Ovary (tissue), 3 donors: ENCODE results near the gene GLYAT.
"Not testable (repeated sequence)": the region's sequence is repeated elsewhere in the genome, so short reads cannot be mapped to it uniquely, and the experiment has no call there.

ENCODE experiments used
- CTCF ChIP-seq, 3 donors: fragments of 450-650 bp in 2 of 3; fragments of 200-600 bp in 1 of 3; IDR thresholded peaks; one replicate each; pipeline versions ENCODE4 v1.5.1 to v1.8.0; 2016 to 2022; ENCODE audit warnings: antibody characterized with exemption in 3 of 3, mild to moderate bottlenecking in 1 of 3
- EP300 ChIP-seq: sonication (generic); formaldehyde crosslinking; IDR thresholded peaks from one replicate; pipeline ENCODE4 v1.6.1; 2017; ENCODE audit warnings: antibody characterized with exemption
- POLR2A ChIP-seq: fragments of 450-650 bp; IDR thresholded peaks from one replicate; pipeline ENCODE4 v1.6.1; 2017; ENCODE audit warnings: antibody characterized with exemption, mild to moderate bottlenecking, moderate library complexity
- donor health status: DM: no; HTN: no; CAD: no.

GRCh38 chr11:58696825-58697224 lies 34.9 kb downstream of the GLYAT start:
- TF ChIP-seq CTCF (IDR thresholded peaks at IDR 0.05); POLR2A; EP300: not testable (repeated sequence)
